T47D (cell line): ENCODE measurements around the gene CLEC18B.
"Not testable (repeated sequence)": the region's sequence is repeated elsewhere in the genome, so short reads cannot be mapped to it uniquely, and the experiment has no call there.

Source experiments
- DNase-seq, 2 experiments: peaks; one replicate each; pipeline versions ENCODE4 v3.0.0 to v3.0.0-alpha.2; 2011 to 2012; ENCODE audit warnings: low read depth in 1 of 2, low spot score in 1 of 2
- JUND ChIP-seq: IDR thresholded peaks from 2 replicates; pipeline ENCODE4 v1.6.1; 2012; ENCODE audit warnings: low read depth
- in situ Hi-C: cut with HindIII; loops from 2 replicates; pipeline ENCODE4 v1.10.0; 2016; ENCODE audit warnings: low sequenced_read_pairs, low pct_unique_long_range_greater_than_20kb

The CLEC18B gene

GRCh38 chr16:74420612-74421481, at the start of gene CLEC18B:
CLEC18B (minus strand) TSS chr16:74421478; CDS start chr16:74421270, 208 bp downstream.
- DNase-seq, in situ Hi-C loops: not testable (repeated sequence)

GRCh38 chr16:74469946-74470478, 48.7 kb upstream of the CLEC18B start:
- DNase-seq, result no peak
- TF ChIP-seq JUND, result no peak
- in situ Hi-C loops, result no loop called here

GRCh38 chr16:74468807-74469525, 47.7 kb upstream of the CLEC18B start:
- no peak for TF ChIP-seq JUND
- no peak for DNase-seq
- in situ Hi-C loops, result no loop called here

GRCh38 chr16:74466872-74467271, 45.6 kb upstream of the CLEC18B start:
- no peak for TF ChIP-seq JUND
- in situ Hi-C loops, result no loop called here
- no peak for DNase-seq

- DNase-seq, result no peak
- no peak for TF ChIP-seq JUND
- in situ Hi-C loops, result no loop called here
Observed at GRCh38 chr16:74465851-74466685, 44.8 kb upstream of the CLEC18B start.

- no peak for DNase-seq
- in situ Hi-C loops, result no loop called here
- TF ChIP-seq JUND, result no peak
Observed at GRCh38 chr16:74465281-74465680, 44.0 kb upstream of the CLEC18B start.

GRCh38 chr16:74463888-74464287, 42.6 kb upstream of the CLEC18B start:
- no peak for TF ChIP-seq JUND
- DNase-seq, result no peak
- in situ Hi-C loops, result no loop called here

GRCh38 chr16:74462361-74462760, 41.1 kb upstream of the CLEC18B start:
- DNase-seq, result no peak
- TF ChIP-seq JUND, result no peak
- in situ Hi-C loops, result no loop called here

GRCh38 chr16:74461826-74462225, 40.5 kb upstream of the CLEC18B start:
- TF ChIP-seq JUND, result no peak

GRCh38 chr16:74460542-74460941, 39.3 kb upstream of the CLEC18B start:
- TF ChIP-seq JUND, result no peak
- DNase-seq, result no peak
- in situ Hi-C loops, result no loop called here

More at GRCh38 chr16:74461826-74462225, 40.5 kb upstream of the CLEC18B start:
- in situ Hi-C loops, result no loop called here
- DNase-seq, result no peak

GRCh38 chr16:74456290-74456625, 35.0 kb upstream of the CLEC18B start:
- no peak for TF ChIP-seq JUND
- in situ Hi-C loops, result no loop called here
- no peak for DNase-seq

GRCh38 chr16:74455619-74456289, 34.5 kb upstream of the CLEC18B start:
- in situ Hi-C loops, result no loop called here
- DNase-seq, result no peak
- no peak for TF ChIP-seq JUND
